Cardiac muscle cell (in vitro differentiated cells and primary cell): ENCODE data around the gene NEURL2. TPM values are rescaled to one million over a fixed set of nuclear protein-coding genes. Genes with fewer than 3 reads are reported as not detected.

ENCODE experiments used
- DNase-seq, 2 donors: peaks; one replicate each; pipeline versions ENCODE4 v3.0.0 to v3.0.0-alpha.2; 2010 to 2017; ENCODE audit warnings: low read depth in 1 of 2, low spot score in 1 of 2
- H3K27ac ChIP-seq: fragments of 200-600 bp; sonication (generic); 2 replicates; pipeline ENCODE4 v1.5.1; 2016
- H3K27me3 ChIP-seq: fragments of 200-600 bp; sonication (generic); 2 replicates; pipeline ENCODE4 v1.6.0; 2016; ENCODE audit warnings: control low read depth
- H3K36me3 ChIP-seq: fragments of 200-600 bp; sonication (generic); 2 replicates; pipeline ENCODE4 v1.5.1; 2016; ENCODE audit warnings: control low read depth
- H3K4me1 ChIP-seq: fragments of 200-600 bp; sonication (generic); 2 replicates; pipeline ENCODE4 v1.8.1; 2017; ENCODE audit warnings: low read depth, mild to moderate bottlenecking, mixed run types
- H3K4me3 ChIP-seq: fragments of 200-600 bp; sonication (generic); 2 replicates; pipeline ENCODE4 v1.5.1; 2016; ENCODE audit warnings: mild to moderate bottlenecking
- H3K9me3 ChIP-seq: fragments of 200-600 bp; sonication (generic); 2 replicates; pipeline ENCODE4 v1.5.1; 2017; ENCODE audit warnings: low read depth, mild to moderate bottlenecking, control low read depth
- CTCF ChIP-seq: IDR thresholded peaks from 2 replicates; pipeline ENCODE4 v1.5.1; 2012; ENCODE audit warnings: low read depth, mild to moderate bottlenecking, low read length
- polyA plus RNA-seq: library from polyadenylated mRNA; unstranded; fragments of >200 nt; fragmentation: Nextera tagmentation; extraction: Ambion mirVana; gene quantifications from 2 replicates; pipeline ENCODE4 v1.2.1, GENCODE V29; 2016
- total RNA-seq: library from RNA; depleted of rRNA; stranded (reverse); fragments of >200 nt; gene quantifications from 2 replicates; pipeline ENCODE4 v1.2.3, GENCODE V29; 2016

Gene NEURL2
- total and polyA plus RNA-seq, 2 experiments from 2014 or later: 64.5 to 81.3 TPM

- H3K27me3 ChIP-seq: no peaks in the 10 kb centered on the region
Observed at GRCh38 chr20:45842169-45842812, 48.7 kb downstream of the NEURL2 start.

GRCh38 chr20:45841407-45842129 is 49.4 kb downstream of the NEURL2 start:
- H3K4me3 ChIP-seq: no peak overlapping the region
- peaks cover 8% of the 10 kb centered on the region for H3K4me1 ChIP-seq
- peak overlapping the region; percentile 66 for H3K27ac ChIP-seq
- H3K9me3 ChIP-seq: no peaks in the 10 kb centered on the region
- peaks cover 31% of the 10 kb centered on the region for H3K36me3 ChIP-seq
- TF ChIP-seq CTCF: no peak
- no peak for DNase-seq
- H3K27me3 ChIP-seq: no peaks in the 10 kb centered on the region

More at GRCh38 chr20:45842169-45842812, 48.7 kb downstream of the NEURL2 start:
- TF ChIP-seq CTCF: no peak
- peaks cover under 1% of the 10 kb centered on the region for H3K4me1 ChIP-seq
- DNase-seq: peak in 1 of 2 donors; percentile 63
- no peaks in the 10 kb centered on the region for H3K9me3 ChIP-seq
- H3K36me3 ChIP-seq: peaks cover 31% of the 10 kb centered on the region
- H3K27ac ChIP-seq: peak overlapping the region; percentile 74
- no peak overlapping the region for H3K4me3 ChIP-seq

- H3K9me3 ChIP-seq: no peaks in the 10 kb centered on the region
- H3K4me3 ChIP-seq: no peak overlapping the region
- peaks cover 26% of the 10 kb centered on the region for H3K36me3 ChIP-seq
- TF ChIP-seq CTCF: no peak
- no peaks in the 10 kb centered on the region for H3K27me3 ChIP-seq
- peak overlapping the region; percentile 66 for H3K27ac ChIP-seq
- DNase-seq: no peak
- peaks cover 10% of the 10 kb centered on the region for H3K4me1 ChIP-seq
Observed at GRCh38 chr20:45840700-45841198, 50.3 kb downstream of the NEURL2 start.

Other genes with a start within 250 kb of the NEURL2 start
- gene WFDC11, start 221.0 kb downstream of the NEURL2 start, total RNA-seq: not detected in 2 replicates
- gene WFDC11, start 221.0 kb downstream of the NEURL2 start, polyA plus RNA-seq: not detected in 2 replicates
- not detected in 2 replicates for gene WFDC13, start 189.2 kb downstream of the NEURL2 start, total RNA-seq
- gene WFDC13, start 189.2 kb downstream of the NEURL2 start, polyA plus RNA-seq: not detected in 2 replicates
- gene WFDC10B, start 186.2 kb downstream of the NEURL2 start, total RNA-seq: not detected in 2 replicates
- not detected in 2 replicates for gene WFDC10B, start 186.2 kb downstream of the NEURL2 start, polyA plus RNA-seq
- gene SPINT4, start 168.9 kb downstream of the NEURL2 start, total RNA-seq: not detected in 2 replicates
- not detected in 2 replicates for gene SPINT4, start 168.9 kb downstream of the NEURL2 start, polyA plus RNA-seq
- gene WFDC3, start 99.3 kb downstream of the NEURL2 start, total RNA-seq: not detected in 2 replicates
- 1.3 and 2.6 TPM in 2 replicates for gene WFDC3, start 99.3 kb downstream of the NEURL2 start, polyA plus RNA-seq
- 33.0 and 36.4 TPM in 2 replicates for gene DNTTIP1, start 99.3 kb downstream of the NEURL2 start, total RNA-seq
- gene DNTTIP1, start 99.3 kb downstream of the NEURL2 start, polyA plus RNA-seq: 74.1 and 76.0 TPM in 2 replicates
- gene UBE2C, start 78.6 kb downstream of the NEURL2 start, total RNA-seq: 35.4 and 267 TPM in 2 replicates
- gene UBE2C, start 78.6 kb downstream of the NEURL2 start, polyA plus RNA-seq: 48.6 and 352 TPM in 2 replicates
- 27.9 and 36.0 TPM in 2 replicates for gene TNNC2, start 63.9 kb downstream of the NEURL2 start, total RNA-seq
- gene TNNC2, start 63.9 kb downstream of the NEURL2 start, polyA plus RNA-seq: 62.4 and 96.3 TPM in 2 replicates
- 109 and 270 TPM in 2 replicates for gene SNX21, start 57.4 kb downstream of the NEURL2 start, total RNA-seq
- 42.7 and 66.8 TPM in 2 replicates for gene SNX21, start 57.4 kb downstream of the NEURL2 start, polyA plus RNA-seq
- gene ACOT8, start 33.8 kb downstream of the NEURL2 start, total RNA-seq: 45.3 and 55.9 TPM in 2 replicates
- gene ACOT8, start 33.8 kb downstream of the NEURL2 start, polyA plus RNA-seq: 48.3 and 64.9 TPM in 2 replicates
- gene ZSWIM3, start 33.6 kb downstream of the NEURL2 start, total RNA-seq: 7.4 and 8.0 TPM in 2 replicates
- gene ZSWIM3, start 33.6 kb downstream of the NEURL2 start, polyA plus RNA-seq: 2.2 and 4.0 TPM in 2 replicates
- gene ZSWIM1, start 10.0 kb downstream of the NEURL2 start, total RNA-seq: 11.7 and 12.9 TPM in 2 replicates
- 13.5 and 13.7 TPM in 2 replicates for gene ZSWIM1, start 10.0 kb downstream of the NEURL2 start, polyA plus RNA-seq
- gene SPATA25, start 3.6 kb downstream of the NEURL2 start, total RNA-seq: 35.9 and 42.8 TPM in 2 replicates
- gene SPATA25, start 3.6 kb downstream of the NEURL2 start, polyA plus RNA-seq: 6.6 and 7.4 TPM in 2 replicates
- gene CTSA, start 127 bp upstream of the NEURL2 start, total RNA-seq: 52.3 and 61.6 TPM in 2 replicates
- gene CTSA, start 127 bp upstream of the NEURL2 start, polyA plus RNA-seq: 78.1 and 82.7 TPM in 2 replicates
- 71.7 and 90.9 TPM in 2 replicates for gene PLTP, start 20.9 kb upstream of the NEURL2 start, total RNA-seq
- 93.6 and 99.6 TPM in 2 replicates for gene PLTP, start 20.9 kb upstream of the NEURL2 start, polyA plus RNA-seq
- 26.8 and 41.2 TPM in 2 replicates for gene PCIF1, start 43.5 kb upstream of the NEURL2 start, total RNA-seq
- gene PCIF1, start 43.5 kb upstream of the NEURL2 start, polyA plus RNA-seq: 43.8 and 65.7 TPM in 2 replicates
- 18.1 and 28.1 TPM in 2 replicates for gene ZNF335, start 81.0 kb upstream of the NEURL2 start, total RNA-seq
- 13.5 and 26.7 TPM in 2 replicates for gene ZNF335, start 81.0 kb upstream of the NEURL2 start, polyA plus RNA-seq
- 0.21 TPM in 1 of 2 replicates, not detected in the other for gene MMP9, start 117.7 kb upstream of the NEURL2 start, total RNA-seq
- gene MMP9, start 117.7 kb upstream of the NEURL2 start, polyA plus RNA-seq: 0.15 and 0.20 TPM in 2 replicates
- 7.6 and 8.3 TPM in 2 replicates for gene SLC12A5, start 138.0 kb upstream of the NEURL2 start, total RNA-seq
- gene SLC12A5, start 138.0 kb upstream of the NEURL2 start, polyA plus RNA-seq: 17.1 and 27.9 TPM in 2 replicates
- gene NCOA5, start 198.8 kb upstream of the NEURL2 start, total RNA-seq: 14.3 and 23.4 TPM in 2 replicates
- gene NCOA5, start 198.8 kb upstream of the NEURL2 start, polyA plus RNA-seq: 17.5 and 20.4 TPM in 2 replicates
- gene CD40, start 227.1 kb upstream of the NEURL2 start, total RNA-seq: 0.35 and 0.42 TPM in 2 replicates
- 0.75 and 1.5 TPM in 2 replicates for gene CD40, start 227.1 kb upstream of the NEURL2 start, polyA plus RNA-seq